Fibroblast of skin of right quadriceps (primary cell): ENCODE results near the gene BAG3.

Experiments used
- DNase-seq: peaks from one replicate; pipeline ENCODE4 v3.0.0-alpha.2; 2013

The BAG3 gene

DNA sequence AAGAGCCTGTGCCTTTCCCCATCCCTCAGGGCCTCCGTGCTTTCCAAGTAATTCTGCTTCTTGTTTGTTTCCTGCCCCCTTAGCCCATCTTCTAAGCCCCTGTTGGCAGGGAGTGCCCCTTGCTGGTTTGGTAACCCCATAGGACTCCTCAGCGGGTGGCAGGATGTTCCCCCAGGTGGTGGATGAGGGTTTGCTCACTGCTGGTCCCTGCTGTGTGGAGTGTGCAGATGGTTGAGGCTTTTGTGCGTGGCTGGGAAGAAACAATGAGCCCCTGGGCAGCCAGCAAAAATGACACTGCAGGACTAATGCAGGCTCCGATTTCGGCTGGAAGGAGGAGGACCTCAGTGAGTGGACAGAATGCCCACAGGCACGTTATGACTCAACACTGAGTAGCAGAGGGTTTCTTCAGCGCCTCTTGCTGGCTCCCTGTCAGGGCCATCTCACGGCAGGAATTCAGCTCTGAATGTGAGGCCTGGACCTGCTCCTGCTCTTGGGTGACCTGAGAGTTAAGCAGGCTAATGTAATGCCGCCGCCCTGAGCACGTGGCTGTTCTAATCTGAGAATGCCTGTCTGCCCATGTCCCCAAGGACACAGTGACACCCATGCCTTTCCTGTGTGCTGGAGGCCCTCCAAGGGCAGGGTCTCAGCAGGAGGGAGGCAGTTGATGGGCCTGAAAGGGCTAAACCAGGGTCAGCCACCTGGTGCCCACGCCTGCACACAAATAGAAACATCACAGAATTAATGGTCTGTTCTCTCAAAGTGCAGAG lies 16.6 kb downstream of the BAG3 start:
- peak; percentile 87 for DNase-seq

DNA sequence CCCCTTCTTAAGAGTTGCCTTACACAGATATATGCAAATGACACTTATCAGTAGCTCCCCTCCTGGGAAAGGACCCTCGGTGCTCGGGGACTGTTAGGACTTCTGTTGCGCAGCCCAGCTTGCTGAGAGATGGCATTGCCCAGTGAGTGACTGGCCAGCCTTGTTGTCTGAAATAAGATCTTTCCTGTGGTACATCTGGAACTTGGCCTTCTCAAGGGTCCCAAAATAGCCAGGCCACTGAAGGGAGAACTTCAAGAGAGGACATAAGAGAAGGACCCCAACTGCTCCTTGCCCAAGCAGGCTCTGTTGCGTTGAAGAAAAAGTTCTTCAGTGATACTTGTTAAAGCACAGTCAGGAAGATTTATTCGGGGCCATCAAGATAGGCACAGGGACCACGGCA lies 17.3 kb downstream of the BAG3 start:
- no peak for DNase-seq

GRCh38 chr10:119669331-119669730 lies 18.2 kb downstream of the BAG3 start:
- DNase-seq: no peak

DNA sequence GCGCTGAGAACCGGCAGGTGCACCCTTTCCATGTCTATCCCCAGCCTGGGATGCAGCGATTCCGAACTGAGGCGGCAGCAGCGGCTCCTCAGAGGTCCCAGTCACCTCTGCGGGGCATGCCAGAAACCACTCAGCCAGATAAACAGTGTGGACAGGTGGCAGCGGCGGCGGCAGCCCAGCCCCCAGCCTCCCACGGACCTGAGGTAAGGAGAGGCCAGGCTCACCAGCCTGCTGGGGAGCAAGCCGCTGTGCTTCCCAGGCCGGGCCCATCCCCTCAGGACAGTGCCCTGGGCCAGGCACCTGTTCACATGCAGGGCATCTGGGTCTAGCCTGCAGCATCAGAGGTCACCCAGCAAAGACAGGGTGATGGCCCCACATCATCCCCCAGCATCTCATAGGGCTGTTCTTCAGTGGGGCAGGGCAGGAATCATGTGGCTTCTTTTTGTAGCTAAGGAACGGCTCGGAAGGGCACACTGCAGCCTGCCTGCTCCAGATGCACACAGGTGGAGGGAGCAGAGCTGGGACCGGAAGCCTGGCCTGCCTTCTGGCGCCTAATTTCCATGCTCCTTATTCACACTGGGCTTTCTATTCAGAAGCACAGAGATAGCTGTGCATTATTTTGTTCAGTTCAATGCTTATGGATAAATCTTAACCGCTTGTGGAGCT lies 18.9 kb downstream of the BAG3 start:
- DNase-seq: no peak

GRCh38 chr10:119670717-119671116 lies 19.5 kb downstream of the BAG3 start:
- no peak for DNase-seq

GRCh38 chr10:119671381-119671780 lies 20.2 kb downstream of the BAG3 start:
- no peak for DNase-seq

- DNase-seq: no peak
These were observed 21.1 kb downstream of the BAG3 start for GRCh38 chr10:119672291-119672690.

DNA sequence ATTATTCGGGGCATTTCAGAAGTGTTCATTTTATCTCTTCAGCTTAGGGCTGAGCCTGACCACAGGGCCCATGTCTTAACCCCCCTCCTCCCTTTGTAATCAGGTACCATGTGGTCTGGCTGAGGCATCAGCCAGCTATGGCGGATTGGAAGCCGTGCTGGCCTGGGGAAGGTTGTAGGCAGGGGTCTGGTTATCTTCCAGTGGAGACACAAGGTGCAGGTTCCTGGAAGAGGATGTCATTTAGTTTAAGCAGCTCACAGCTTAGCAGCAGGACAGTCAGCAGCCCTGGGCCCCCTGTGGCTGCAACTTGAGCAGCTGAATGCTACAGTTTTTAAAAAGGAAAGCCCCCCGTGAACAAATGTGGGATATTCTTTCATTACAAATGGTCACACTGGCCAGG lies 22.1 kb downstream of the BAG3 start:
- no peak for DNase-seq

DNA sequence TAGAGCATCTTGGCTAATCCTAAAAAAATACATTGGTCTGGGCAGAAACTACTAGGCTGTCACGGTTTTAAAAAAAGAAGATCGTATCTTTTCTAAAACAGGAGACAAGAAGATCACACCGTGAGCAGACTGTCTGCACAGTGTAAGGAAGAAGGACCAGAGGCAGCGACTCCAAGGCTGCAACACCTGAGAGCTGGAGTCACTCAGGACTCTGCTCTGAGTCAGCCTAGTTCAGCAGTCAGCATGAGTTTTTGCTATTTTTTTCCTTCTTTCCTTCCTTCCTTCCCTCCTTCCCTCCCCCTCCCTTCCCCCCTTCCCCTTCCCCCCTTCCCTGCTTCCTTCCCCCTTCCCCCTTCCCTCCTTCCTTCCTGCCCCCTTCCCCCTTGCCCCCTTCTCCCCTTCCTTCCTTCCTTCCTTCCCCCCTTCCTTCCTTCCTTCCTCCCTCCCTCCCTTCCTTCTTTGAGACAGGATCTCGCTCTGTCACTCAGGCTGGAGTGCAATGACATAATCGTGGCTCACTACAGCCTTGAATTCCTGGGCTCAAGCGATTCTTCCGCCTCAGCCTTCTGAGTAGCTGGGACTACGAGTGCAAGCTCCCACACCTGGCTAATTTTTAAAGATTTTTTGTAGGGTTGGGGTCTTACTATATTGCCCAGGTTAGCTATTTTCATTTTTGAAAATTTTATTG lies 24.4 kb downstream of the BAG3 start:
- DNase-seq: no peak

GRCh38 chr10:119677126-119677525 lies 25.9 kb downstream of the BAG3 start:
- DNase-seq: no peak

- no peak for DNase-seq
These were observed 26.9 kb downstream of the BAG3 start for GRCh38 chr10:119677904-119678755.

DNA sequence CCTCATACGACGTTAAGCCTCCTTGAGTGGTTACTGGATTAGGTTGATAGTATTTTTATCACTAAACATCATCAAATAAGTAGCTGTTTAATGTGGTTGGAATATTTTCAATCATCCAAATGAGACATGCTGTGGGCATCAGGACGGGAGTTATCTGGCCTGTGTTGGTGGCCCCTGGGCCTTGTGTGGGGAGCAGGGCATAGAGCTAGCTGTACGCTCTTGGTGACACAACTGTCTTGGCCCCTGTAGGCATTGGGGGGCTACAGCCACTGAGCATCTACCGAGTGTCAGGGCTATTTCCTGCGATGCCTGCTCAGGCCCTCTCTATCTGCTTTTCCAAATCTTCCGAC lies 28.3 kb downstream of the BAG3 start:
- DNase-seq: no peak

DNA sequence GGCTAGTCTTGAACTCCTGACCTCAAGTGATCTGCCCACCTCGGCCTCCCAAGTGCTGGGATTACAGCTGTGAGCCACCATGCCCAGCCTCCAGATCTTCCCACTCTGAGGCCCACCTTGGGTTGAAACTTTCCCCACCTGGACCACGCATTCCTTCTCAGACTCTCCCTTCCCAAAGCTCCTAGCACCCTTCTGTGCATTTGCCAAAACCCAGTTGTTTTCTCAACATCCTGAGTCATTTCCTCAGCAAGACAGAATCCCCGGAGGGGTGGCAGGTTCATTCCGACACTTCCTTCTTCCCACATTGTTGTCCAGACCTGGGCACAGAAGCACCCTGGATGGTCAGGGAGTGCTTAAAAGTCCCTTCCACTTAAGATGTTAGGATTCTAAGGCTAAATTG lies 28.9 kb downstream of the BAG3 start:
- peak; percentile 65 for DNase-seq

- peak; percentile 18 for DNase-seq
These were observed 29.5 kb downstream of the BAG3 start for GRCh38 chr10:119680650-119681081.

- peak; percentile 82 for DNase-seq
These were observed 35.4 kb downstream of the BAG3 start for GRCh38 chr10:119686465-119687191.

DNA sequence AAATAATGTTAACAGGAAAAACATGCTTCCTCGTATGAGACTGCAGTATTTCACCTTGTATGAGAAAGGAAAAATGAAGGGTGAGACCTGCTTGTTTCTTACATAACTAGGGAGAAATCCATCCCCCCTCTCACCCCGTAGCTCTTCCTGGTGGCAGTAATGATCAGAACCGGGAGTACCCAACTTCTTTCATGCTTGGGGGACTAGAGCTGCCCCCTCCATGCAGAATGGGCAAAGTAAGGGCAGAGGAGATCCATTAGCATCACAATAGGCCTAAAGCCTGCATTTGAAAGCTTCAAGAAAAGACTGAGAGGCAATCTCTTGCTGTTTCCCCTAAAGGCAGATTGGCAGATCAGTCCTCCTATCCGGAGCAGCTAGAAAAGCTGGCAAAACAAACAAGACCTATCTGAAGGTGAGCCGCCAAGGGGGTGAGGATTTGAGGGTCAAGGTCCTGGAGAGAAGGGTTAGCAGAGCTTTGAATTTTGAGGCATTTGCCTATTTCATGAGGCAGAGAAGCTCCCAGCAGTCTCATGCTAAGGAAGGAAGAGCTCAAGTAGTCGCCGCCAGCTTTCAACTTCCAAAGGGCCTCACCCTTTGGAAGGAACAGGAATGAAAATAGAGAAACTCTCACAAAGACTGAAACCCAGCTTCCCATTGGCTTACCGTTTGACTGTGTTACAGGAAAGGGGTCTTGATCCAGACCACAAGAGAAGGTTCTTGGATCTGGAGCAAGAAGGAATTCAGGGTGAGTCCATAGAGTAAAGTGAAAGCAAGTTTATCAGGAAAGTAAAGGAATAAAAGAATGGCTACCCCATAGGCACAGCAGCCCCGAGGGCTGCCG lies 36.2 kb downstream of the BAG3 start:
- DNase-seq: no peak

DNA sequence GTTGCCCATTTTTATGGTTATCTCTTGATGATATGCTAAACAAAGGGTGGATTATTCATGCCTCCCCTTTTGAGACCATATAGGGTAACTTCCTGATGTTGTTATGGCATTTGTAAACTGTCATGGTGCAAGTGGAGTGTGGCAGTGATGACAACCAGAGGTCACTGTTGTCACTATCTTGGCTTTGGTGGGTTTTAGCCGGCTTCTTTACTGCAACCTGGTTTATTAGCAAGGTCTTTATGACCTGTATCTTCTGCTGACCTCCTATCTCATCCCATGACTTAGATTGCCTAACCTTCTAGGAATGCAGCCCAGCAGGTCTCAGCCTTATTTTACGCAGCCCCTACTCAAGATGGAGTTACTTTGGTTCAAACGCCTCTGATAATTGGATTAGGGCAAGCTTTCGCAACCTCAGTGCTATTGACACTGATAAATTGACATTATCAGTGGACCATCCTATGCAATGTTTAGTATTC lies 36.9 kb downstream of the BAG3 start:
- DNase-seq: no peak

DNA sequence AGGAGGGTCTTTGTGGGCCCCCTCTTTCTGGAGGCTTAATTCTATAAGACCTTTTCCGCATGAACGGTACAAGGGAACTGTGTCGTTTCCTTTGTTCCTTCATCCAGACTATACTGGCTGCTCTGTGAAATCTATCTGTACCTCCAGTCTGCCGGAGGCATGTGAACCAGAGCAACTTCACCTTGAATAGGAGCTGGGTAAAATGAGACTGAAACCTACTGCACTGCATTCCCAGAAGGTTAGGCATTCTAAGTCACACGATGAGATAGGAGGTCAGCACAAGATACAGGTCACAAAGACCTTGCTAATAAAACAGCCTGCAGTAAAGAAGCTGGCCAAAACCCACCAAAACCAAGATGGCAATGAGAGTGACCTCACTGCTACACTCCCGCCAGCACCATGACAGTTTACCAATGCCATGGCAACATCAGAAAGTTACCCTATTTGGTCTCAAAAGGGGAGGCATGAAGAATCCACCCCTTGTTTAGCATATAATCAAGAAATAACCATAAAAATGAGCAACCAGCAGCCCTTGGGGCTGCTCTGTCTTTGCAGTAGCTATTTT lies 37.9 kb downstream of the BAG3 start:
- DNase-seq: no peak

DNA sequence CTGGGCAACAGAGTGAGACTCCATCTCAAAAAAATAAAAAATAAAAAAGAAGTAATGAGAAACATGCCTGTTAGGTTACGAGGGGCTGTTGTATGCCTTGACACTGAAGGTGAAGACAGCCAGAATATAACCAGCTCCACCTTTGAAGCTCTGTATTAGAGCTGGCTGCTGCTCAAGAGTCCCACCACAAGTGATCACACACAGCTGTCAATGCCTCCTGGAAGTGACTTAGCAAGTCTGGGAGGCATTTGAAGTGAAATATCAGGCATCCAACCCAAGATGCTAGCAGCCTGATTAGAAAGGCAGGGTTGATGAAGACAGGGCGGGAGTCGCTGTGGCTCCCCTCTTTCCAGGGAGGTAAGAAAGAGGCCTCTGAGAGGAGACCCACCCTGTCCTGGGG lies 40.5 kb downstream of the BAG3 start:
- no peak for DNase-seq

- no peak for DNase-seq
These were observed 42.2 kb downstream of the BAG3 start for GRCh38 chr10:119693262-119693957.
